Measurements from ENCODE around the gene RTN4R.

DNA sequence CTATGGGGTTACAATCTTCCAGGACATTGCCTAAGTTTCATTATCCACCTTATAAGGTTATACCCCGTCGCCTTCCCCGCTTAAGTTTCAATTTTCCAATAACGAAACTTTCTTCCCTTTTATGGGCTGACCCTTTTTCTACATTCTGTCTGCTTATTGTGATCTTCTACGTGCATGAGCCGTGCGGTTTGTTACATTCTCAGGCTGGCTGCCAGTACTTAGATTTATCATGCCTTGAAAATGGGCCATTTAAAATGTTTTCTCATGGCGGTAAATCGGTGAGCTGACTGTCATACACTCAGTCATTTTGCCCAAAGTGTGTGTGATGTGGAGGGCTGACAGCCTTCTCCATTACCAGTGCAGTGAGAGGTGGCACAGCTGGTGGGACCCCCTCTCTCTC, 28.5 kb upstream of the RTN4R start:
- TF ChIP-seq CTCF (conservative IDR thresholded peaks at IDR 0.05; ENCODE audit: low read depth, low read length) (no peak), EZH2 (IDR thresholded peaks at IDR 0.05; ENCODE audit: borderline replicate concordance, low read depth, low read length, poor library complexity, severe bottlenecking) (no peak)

All from A673 (cell line).